Measurements from ENCODE around the gene PRKAG2. TPM values are rescaled to one million over a fixed set of nuclear protein-coding genes. Genes with fewer than 3 reads are reported as not detected.
A peak's percentile ranks its signal among the peaks of the same experiment; 100 is the strongest.
"Not testable (repeated sequence)": the region's sequence is repeated elsewhere in the genome, so short reads cannot be mapped to it uniquely, and the experiment has no call there.

Gene PRKAG2
- polyA plus RNA-seq, 3 donors: 29.2 to 59.8 (median 30.9) TPM

DNA sequence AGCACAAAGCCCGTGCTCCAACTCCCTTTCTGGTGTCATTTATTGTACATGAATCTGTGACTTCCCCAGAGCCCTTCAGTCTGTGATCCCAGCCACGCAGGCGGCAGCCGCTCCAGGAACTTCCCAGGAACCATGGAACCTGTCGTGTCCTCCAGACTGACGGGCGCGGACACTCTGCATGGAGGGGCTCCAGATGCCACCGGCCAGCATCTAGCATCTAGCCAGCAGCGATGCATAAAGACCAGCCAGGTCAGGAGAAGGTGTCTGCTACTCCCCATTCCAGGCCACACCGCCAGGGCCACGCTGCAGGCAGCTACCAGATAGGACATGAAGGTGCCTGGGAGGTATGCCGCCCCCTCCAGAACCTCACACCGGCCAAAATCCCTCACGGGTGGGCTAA lies 77.4 kb downstream of the PRKAG2 start:
- Histone ChIP-seq H3K36me3 (replicated peaks in 1 of 2; ENCODE audit: control insufficient read depth in 1 of 2, insufficient read depth in 2 of 2, low read length in 2 of 2) (peaks cover 4 to 10% of the 10 kb centered on the region in 2 donors), H3K27me3 (ENCODE audit: control insufficient read depth in 2 of 2, insufficient read depth in 2 of 2, low read length in 2 of 2) (no peaks in the 10 kb centered on the region), H2AFZ (ENCODE audit: insufficient read depth, low read depth, low read length, poor library complexity, severe bottlenecking) (no peak overlapping the region), H3K27ac (ENCODE audit: low read depth in 1 of 2, low read length in 2 of 2) (peak overlapping the region; percentile 94 to 99), H3K9ac (ENCODE audit: insufficient read depth, low read length, poor library complexity, severe bottlenecking) (no peak overlapping the region), H3K4me1 (ENCODE audit: control insufficient read depth in 1 of 2, insufficient read depth in 2 of 2, low read length in 2 of 2) (peaks cover 47% of the 10 kb centered on the region in 2 donors), H4K20me1 (ENCODE audit: insufficient read depth, low read length) (no peaks in the 10 kb centered on the region), H3K4me2 (replicated peaks; ENCODE audit: extremely low read depth, low read length, poor library complexity, severe bottlenecking) (no peak overlapping the region), H3K9me3 (replicated peaks in 1 of 2; ENCODE audit: control insufficient read depth in 1 of 2, insufficient read depth in 1 of 2, low read length in 2 of 2) (no peaks in the 10 kb centered on the region), H3K79me2 (ENCODE audit: insufficient read depth, low read length) (peaks cover 64% of the 10 kb centered on the region), H3K4me3 (replicated peaks in 1 of 3; ENCODE audit: low read depth in 2 of 3, low read length in 3 of 3) (no peak overlapping the region)
- Mint-ChIP-seq H3K27me3 (ENCODE audit: low read depth in 3 of 3) (no peaks in the 10 kb centered on the region), H3K36me3 (peaks cover 31 to 40% of the 10 kb centered on the region in 2 donors), H3K27ac (peak overlapping the region; percentile 40 to 100 (median 99)), H3K4me3 (no peak overlapping the region), H3K9me3 (peaks cover 0 to under 1% (median 0%) of the 10 kb centered on the region in 7 donors), H3K4me1 (peaks cover 54% of the 10 kb centered on the region)
- DNase-seq: no peak
- intact Hi-C loops (cut with micrococcal nuclease): loop anchor here (5.0 kb wide), 3 partner anchors 52 to 123 kb away; no protein-coding TSS in a partner anchor
- over 99% methylated on average over 13 of the region's 15 CpGs for WGBS (ENCODE audit: insufficient coverage)
- TF ChIP-seq, protein P1, sequence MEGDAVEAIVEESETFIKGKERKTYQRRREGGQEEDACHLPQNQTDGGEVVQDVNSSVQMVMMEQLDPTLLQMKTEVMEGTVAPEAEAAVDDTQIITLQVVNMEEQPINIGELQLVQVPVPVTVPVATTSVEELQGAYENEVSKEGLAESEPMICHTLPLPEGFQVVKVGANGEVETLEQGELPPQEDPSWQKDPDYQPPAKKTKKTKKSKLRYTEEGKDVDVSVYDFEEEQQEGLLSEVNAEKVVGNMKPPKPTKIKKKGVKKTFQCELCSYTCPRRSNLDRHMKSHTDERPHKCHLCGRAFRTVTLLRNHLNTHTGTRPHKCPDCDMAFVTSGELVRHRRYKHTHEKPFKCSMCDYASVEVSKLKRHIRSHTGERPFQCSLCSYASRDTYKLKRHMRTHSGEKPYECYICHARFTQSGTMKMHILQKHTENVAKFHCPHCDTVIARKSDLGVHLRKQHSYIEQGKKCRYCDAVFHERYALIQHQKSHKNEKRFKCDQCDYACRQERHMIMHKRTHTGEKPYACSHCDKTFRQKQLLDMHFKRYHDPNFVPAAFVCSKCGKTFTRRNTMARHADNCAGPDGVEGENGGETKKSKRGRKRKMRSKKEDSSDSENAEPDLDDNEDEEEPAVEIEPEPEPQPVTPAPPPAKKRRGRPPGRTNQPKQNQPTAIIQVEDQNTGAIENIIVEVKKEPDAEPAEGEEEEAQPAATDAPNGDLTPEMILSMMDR (IDR thresholded peaks at IDR 0.05): no peak

DNA sequence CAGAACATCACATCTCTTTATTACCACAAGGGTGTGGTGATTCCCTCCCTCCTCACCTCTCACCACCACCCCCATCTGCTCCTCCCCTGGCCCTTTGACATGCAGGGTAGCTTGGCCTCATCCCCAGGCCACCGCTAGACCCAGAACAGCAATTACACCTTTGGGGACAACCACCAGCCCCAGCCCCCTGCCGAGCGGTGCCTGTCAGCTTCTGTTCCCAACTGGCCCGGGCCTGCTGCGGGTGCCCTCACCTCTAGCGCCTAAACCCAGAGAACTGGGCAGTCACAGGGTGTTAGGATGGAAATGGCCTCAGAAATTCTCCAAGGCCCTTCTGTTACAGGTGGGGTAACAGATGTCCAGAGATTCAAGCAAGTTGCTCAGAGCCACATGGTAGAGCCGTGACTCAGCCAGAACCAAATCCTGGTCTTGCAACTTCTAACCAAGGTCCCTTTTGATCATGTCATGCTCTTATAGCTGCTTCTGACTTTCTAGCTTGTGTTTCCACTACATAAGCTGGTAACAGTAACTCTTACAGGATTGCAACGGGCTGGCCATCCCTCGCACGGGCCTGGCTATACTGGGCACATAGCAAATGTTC lies 78.0 kb downstream of the PRKAG2 start:
- Mint-ChIP-seq H3K4me1 (peaks cover 54% of the 10 kb centered on the region), H3K4me3 (no peak overlapping the region), H3K27me3 (ENCODE audit: low read depth in 3 of 3) (no peaks in the 10 kb centered on the region), H3K36me3 (peaks cover 28 to 39% of the 10 kb centered on the region in 2 donors), H3K9me3 (no peaks in the 10 kb centered on the region), H3K27ac (peak overlapping the region; percentile 99 to 100 (median 99))
- Histone ChIP-seq H3K4me1 (ENCODE audit: control insufficient read depth in 1 of 2, insufficient read depth in 2 of 2, low read length in 2 of 2) (peaks cover 49 to 51% of the 10 kb centered on the region in 2 donors), H3K4me3 (replicated peaks in 1 of 3; ENCODE audit: low read depth in 2 of 3, low read length in 3 of 3) (no peak overlapping the region), H4K20me1 (ENCODE audit: insufficient read depth, low read length) (peaks cover 4% of the 10 kb centered on the region), H3K4me2 (replicated peaks; ENCODE audit: extremely low read depth, low read length, poor library complexity, severe bottlenecking) (no peak overlapping the region), H3K27me3 (ENCODE audit: control insufficient read depth in 2 of 2, insufficient read depth in 2 of 2, low read length in 2 of 2) (no peaks in the 10 kb centered on the region), H3K79me2 (ENCODE audit: insufficient read depth, low read length) (peaks cover 63% of the 10 kb centered on the region), H3K36me3 (replicated peaks in 1 of 2; ENCODE audit: control insufficient read depth in 1 of 2, insufficient read depth in 2 of 2, low read length in 2 of 2) (peaks cover 4 to 10% of the 10 kb centered on the region in 2 donors), H3K9me3 (replicated peaks in 1 of 2; ENCODE audit: control insufficient read depth in 1 of 2, insufficient read depth in 1 of 2, low read length in 2 of 2) (no peaks in the 10 kb centered on the region), H3K9ac (ENCODE audit: insufficient read depth, low read length, poor library complexity, severe bottlenecking) (peak overlapping the region; percentile 76), H3K27ac (ENCODE audit: low read depth in 1 of 2, low read length in 2 of 2) (peak overlapping the region; percentile 94 to 99), H2AFZ (ENCODE audit: insufficient read depth, low read depth, low read length, poor library complexity, severe bottlenecking) (no peak overlapping the region)
- DNase-seq: peak; percentile 46 to 77 (median 60)
- 93% methylated on average over 10 of the region's 10 CpGs for WGBS (ENCODE audit: insufficient coverage)
- intact Hi-C loops (cut with micrococcal nuclease): loop anchor here (5.0 kb wide), 3 partner anchors 52 to 123 kb away; no protein-coding TSS in a partner anchor
- TF ChIP-seq, protein P1 (IDR thresholded peaks at IDR 0.05): no peak

GRCh38 chr7:151797667-151798307 lies 79.1 kb downstream of the PRKAG2 start:
- Histone ChIP-seq H4K20me1 (ENCODE audit: insufficient read depth, low read length) (peaks cover 16% of the 10 kb centered on the region), H3K27ac (ENCODE audit: low read depth in 1 of 2, low read length in 2 of 2) (peak overlapping the region; percentile 94 to 99), H3K4me1 (ENCODE audit: control insufficient read depth in 1 of 2, insufficient read depth in 2 of 2, low read length in 2 of 2) (peaks cover 59% of the 10 kb centered on the region in 2 donors), H3K9ac (ENCODE audit: insufficient read depth, low read length, poor library complexity, severe bottlenecking) (peak overlapping the region; percentile 76), H3K79me2 (ENCODE audit: insufficient read depth, low read length) (peaks cover 60% of the 10 kb centered on the region), H3K4me2 (replicated peaks; ENCODE audit: extremely low read depth, low read length, poor library complexity, severe bottlenecking) (peak overlapping the region; percentile 0)
- peak overlapping the region; percentile 99 to 100 (median 99) for H3K27ac Mint-ChIP-seq
- DNase-seq: peak; percentile 92 to 98 (median 95)
- peaks cover 62% of the 10 kb centered on the region for H3K4me1 Mint-ChIP-seq
- intact Hi-C loops (cut with micrococcal nuclease): loop anchor here (2.0 to 5.0 kb wide), 4 partner anchors 47 to 125 kb away; no protein-coding TSS in a partner anchor
- H3K9me3 ChIP-seq (replicated peaks in 1 of 2; ENCODE audit: control insufficient read depth in 1 of 2, insufficient read depth in 1 of 2, low read length in 2 of 2); H3K27me3 Mint-ChIP-seq (ENCODE audit: low read depth in 3 of 3); H2AFZ ChIP-seq (ENCODE audit: insufficient read depth, low read depth, low read length, poor library complexity, severe bottlenecking); H3K9me3 Mint-ChIP-seq; H3K4me3 ChIP-seq (replicated peaks in 1 of 3; ENCODE audit: low read depth in 2 of 3, low read length in 3 of 3); H3K27me3 ChIP-seq (ENCODE audit: control insufficient read depth in 2 of 2, insufficient read depth in 2 of 2, low read length in 2 of 2); H3K36me3 ChIP-seq (replicated peaks in 1 of 2; ENCODE audit: control insufficient read depth in 1 of 2, insufficient read depth in 2 of 2, low read length in 2 of 2): not testable (repeated sequence)
- peaks cover 29 to 35% of the 10 kb centered on the region in 2 donors for H3K36me3 Mint-ChIP-seq
- WGBS (ENCODE audit: insufficient coverage): no CpG with 5 or more reads among the region's 11 CpGs
- peak overlapping the region; percentile 69 to 77 for H3K4me3 Mint-ChIP-seq
